AG04450 (cell line): ENCODE data around the gene CEP120. TPM values are rescaled to one million over a fixed set of nuclear protein-coding genes. Genes with fewer than 3 reads are reported as not detected.

Source experiments
- CTCF ChIA-PET: fragments of 300-600, 350-600 bp; formaldehyde crosslinking; extraction: SDS; loops from one replicate; lab custom pipeline; 2022; ENCODE audit warnings: antibody characterized with exemption, inconsistent platforms; lab: Charles Lee
- POLR2A ChIA-PET: fragments of 350-600 bp; formaldehyde crosslinking; extraction: SDS; loops from one replicate; lab custom pipeline; 2021; ENCODE audit warnings: antibody characterized with exemption, inconsistent platforms; lab: Yijun Ruan, JAX
- DNase-seq: peaks from one replicate; pipeline ENCODE4 v3.0.0-alpha.2; 2011; ENCODE audit warnings: low read depth, low spot score
- H3K27ac ChIP-seq: one replicate; pipeline ENCODE4 v1.5.1; 2012; ENCODE audit warnings: low read depth, low read length, control low read depth
- H3K27me3 ChIP-seq: one replicate; pipeline ENCODE4 v1.6.0; 2012; ENCODE audit warnings: low read length; ENCODE audit not compliant: control insufficient read depth, insufficient read depth
- H3K4me3 ChIP-seq: 2 replicates; pipeline ENCODE4 v1.5.1; 2011; ENCODE audit warnings: mild to moderate bottlenecking, low read depth, low read length, control low read depth
- H3K9me3 ChIP-seq: 2 replicates; pipeline ENCODE4 v1.5.1; 2012; ENCODE audit warnings: low read length; ENCODE audit not compliant: control insufficient read depth, insufficient read depth
- polyA plus RNA-seq: library from polyadenylated mRNA; depleted of rRNA; stranded (reverse); fragments of >200 nt; gene quantifications from 2 replicates; pipeline ENCODE4 v1.2.3, GENCODE V29; 2011
- TF ChIP-seq, protein P1 (sequence below): IDR thresholded peaks from 2 replicates; pipeline ENCODE4 v1.5.1; 2011; ENCODE audit warnings: low read depth, low read length, control low read depth, inconsistent platforms

CEP120 gene
- polyA plus RNA-seq, 1 experiment: 27.2 TPM

DNA sequence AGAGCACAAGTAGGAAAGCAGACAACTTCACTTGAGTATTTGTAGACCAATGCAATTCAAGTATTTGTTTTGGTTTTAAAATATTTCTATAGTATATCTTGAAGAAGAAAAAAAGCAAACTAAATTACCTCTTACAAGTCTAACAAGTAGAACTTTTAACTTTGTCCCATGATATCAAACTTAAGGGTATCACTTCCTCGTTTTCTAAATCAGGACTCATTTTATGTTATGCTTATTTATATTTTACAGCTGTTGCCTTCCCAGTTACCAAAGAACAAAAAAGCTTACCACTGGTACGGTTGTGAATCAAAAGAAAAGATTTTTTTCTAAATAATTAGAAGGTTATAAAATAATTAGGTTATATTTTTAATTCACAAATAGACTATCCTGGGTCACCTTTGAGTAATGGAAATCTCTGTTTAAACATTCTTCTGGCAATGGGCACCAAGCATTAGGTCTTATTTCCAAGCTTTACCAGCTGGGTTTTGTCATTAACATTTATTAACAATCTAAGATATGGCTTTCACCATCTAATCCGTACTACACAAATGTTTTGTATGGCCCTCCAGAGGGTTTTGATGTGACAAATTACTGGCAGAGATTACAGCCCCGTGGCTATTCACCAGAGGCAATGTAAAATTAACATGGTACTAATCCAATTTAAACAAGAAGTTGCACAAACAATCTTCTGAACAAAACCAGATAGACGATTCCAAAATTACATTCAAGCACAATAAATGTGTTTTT, 63.6 kb downstream of the CEP120 start:
- CTCF ChIA-PET: interaction anchor here (0.8 to 2.6 kb wide), 2 partner anchors 14 to 1189 kb away, joined by 3 to 13 read pairs; no protein-coding TSS in a partner anchor
- no peaks in the 10 kb centered on the region for H3K27me3 ChIP-seq
- no peak for DNase-seq
- H3K27ac ChIP-seq: no peak overlapping the region
- H3K9me3 ChIP-seq: no peaks in the 10 kb centered on the region
- H3K4me3 ChIP-seq: no peak overlapping the region
- POLR2A ChIA-PET: interaction anchor here (0.6 to 1.0 kb wide), 3 partner anchors 64 to 584 kb away, joined by 3 to 5 read pairs (median 3); partner anchors contain the start of gene CEP120
- TF ChIP-seq, protein P1, sequence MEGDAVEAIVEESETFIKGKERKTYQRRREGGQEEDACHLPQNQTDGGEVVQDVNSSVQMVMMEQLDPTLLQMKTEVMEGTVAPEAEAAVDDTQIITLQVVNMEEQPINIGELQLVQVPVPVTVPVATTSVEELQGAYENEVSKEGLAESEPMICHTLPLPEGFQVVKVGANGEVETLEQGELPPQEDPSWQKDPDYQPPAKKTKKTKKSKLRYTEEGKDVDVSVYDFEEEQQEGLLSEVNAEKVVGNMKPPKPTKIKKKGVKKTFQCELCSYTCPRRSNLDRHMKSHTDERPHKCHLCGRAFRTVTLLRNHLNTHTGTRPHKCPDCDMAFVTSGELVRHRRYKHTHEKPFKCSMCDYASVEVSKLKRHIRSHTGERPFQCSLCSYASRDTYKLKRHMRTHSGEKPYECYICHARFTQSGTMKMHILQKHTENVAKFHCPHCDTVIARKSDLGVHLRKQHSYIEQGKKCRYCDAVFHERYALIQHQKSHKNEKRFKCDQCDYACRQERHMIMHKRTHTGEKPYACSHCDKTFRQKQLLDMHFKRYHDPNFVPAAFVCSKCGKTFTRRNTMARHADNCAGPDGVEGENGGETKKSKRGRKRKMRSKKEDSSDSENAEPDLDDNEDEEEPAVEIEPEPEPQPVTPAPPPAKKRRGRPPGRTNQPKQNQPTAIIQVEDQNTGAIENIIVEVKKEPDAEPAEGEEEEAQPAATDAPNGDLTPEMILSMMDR: no peak

- no peaks in the 10 kb centered on the region for H3K27me3 ChIP-seq
- peak; percentile 42 for DNase-seq
- no peak overlapping the region for H3K27ac ChIP-seq
- CTCF ChIA-PET: interaction anchor here (1.7 to 2.6 kb wide), 2 partner anchors 10 to 13 kb away, joined by 5 to 13 read pairs; no protein-coding TSS in a partner anchor
- POLR2A ChIA-PET: interaction anchor here (0.5 to 0.9 kb wide), 2 partner anchors 64 to 184 kb away, joined by 3 read pairs; partner anchors contain the start of gene CEP120
- no peak overlapping the region for H3K4me3 ChIP-seq
- H3K9me3 ChIP-seq: no peaks in the 10 kb centered on the region
- TF ChIP-seq, protein P1: no peak
These were observed 64.5 kb downstream of the CEP120 start for GRCh38 chr5:123358751-123359150.

DNA sequence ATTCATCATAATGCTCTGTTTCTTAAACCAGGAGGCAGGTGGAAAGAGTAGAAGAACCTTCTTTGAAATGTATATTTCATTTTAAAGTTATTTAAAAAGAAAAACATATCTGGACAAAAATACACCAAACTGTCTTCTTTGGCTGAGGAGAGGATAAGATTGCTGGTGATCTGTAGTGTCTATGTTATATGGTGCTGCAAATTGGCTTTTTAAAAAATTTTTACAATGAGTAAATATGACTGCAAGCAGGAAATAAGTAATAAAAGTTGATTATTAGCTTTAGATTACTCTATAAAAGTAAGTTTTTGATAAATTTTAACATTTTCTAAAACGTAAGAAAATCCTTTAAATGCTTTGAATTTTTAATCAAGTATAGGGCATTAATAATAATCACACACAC, 64.9 kb downstream of the CEP120 start:
- Histone ChIP-seq H3K27ac (no peak overlapping the region), H3K27me3 (no peaks in the 10 kb centered on the region), H3K4me3 (no peak overlapping the region), H3K9me3 (no peaks in the 10 kb centered on the region)
- ChIA-PET POLR2A (interaction anchor here (0.5 kb wide), 1 partner anchor 183 kb away, joined by 3 read pairs; no protein-coding TSS in a partner anchor), CTCF (interaction anchor here (1.7 to 2.6 kb wide), 2 partner anchors 10 to 13 kb away, joined by 5 to 13 read pairs; no protein-coding TSS in a partner anchor)
- no peak for DNase-seq
- TF ChIP-seq, protein P1: no peak

- Histone ChIP-seq H3K27ac (no peak overlapping the region), H3K27me3 (no peaks in the 10 kb centered on the region), H3K4me3 (no peak overlapping the region), H3K9me3 (no peaks in the 10 kb centered on the region)
- POLR2A ChIA-PET: interaction anchor here (0.7 kb wide), 1 partner anchor 148 kb away, joined by 3 read pairs; no protein-coding TSS in a partner anchor
- DNase-seq: no peak
- CTCF ChIA-PET: no interaction called here
- TF ChIP-seq, protein P1: no peak
These were observed 71.4 kb downstream of the CEP120 start for GRCh38 chr5:123351820-123352219.

DNA sequence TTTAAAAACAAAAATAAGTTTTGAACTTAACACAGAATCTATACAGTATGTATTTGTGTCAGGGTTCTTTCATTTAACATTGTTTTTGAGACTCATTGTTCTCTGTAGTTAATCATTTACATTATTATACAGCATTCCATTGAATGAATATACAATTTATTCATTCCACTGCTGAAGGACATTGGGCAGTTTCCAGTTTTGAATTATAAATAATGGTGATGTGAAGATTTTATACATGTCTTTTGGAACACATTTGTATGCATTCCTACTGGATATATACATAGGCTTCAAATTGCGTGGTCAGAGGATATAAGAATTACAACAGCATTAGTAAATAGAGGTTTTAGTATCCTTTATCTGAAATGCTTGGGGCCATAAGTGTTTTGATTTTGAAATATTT, 72.0 kb downstream of the CEP120 start:
- peak; percentile 21 for DNase-seq
- ChIA-PET CTCF (interaction anchor here (0.8 kb wide), 1 partner anchor 455 kb away, joined by 3 read pairs; no protein-coding TSS in a partner anchor), POLR2A (no interaction called here)
- Histone ChIP-seq H3K27ac (no peak overlapping the region), H3K4me3 (no peak overlapping the region), H3K9me3 (no peaks in the 10 kb centered on the region), H3K27me3 (no peaks in the 10 kb centered on the region)
- TF ChIP-seq, protein P1: no peak
